SHP77 treated with DMSO at 0.1 percent for 48 hours (cell line): ENCODE results near the gene ASH1L.
"Not testable (repeated sequence)": the region's sequence is repeated elsewhere in the genome, so short reads cannot be mapped to it uniquely, and the experiment has no call there.

Experiments used
- DNase-seq: peaks from one replicate; lab custom pipeline; 2025; lab: John Stamatoyannopoulos, UW

ASH1L gene

DNA sequence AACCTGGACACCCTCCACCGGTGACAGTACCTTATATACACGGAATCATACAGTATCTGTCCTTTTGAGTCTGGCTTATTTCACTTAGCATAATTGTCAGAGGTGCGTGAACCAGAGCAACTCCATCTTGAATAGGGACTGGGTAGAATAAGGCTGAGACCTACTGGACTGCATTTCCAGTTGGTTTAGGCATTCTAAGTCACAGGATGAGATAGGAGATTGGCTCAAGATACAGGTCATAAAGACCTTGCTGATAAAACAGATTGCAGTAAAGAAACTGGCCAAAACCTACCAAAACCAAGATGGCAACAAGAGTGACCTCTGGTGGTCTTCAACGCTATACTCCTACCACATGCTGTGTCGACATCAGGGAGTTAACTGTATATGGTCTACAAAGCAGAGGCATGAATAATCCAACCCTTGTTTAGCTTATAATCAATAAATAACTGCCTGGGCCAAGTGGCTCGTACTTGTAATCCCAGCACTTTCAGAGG lies 255.3 kb downstream of the ASH1L start:
- DNase-seq: peak; percentile 52

DNA sequence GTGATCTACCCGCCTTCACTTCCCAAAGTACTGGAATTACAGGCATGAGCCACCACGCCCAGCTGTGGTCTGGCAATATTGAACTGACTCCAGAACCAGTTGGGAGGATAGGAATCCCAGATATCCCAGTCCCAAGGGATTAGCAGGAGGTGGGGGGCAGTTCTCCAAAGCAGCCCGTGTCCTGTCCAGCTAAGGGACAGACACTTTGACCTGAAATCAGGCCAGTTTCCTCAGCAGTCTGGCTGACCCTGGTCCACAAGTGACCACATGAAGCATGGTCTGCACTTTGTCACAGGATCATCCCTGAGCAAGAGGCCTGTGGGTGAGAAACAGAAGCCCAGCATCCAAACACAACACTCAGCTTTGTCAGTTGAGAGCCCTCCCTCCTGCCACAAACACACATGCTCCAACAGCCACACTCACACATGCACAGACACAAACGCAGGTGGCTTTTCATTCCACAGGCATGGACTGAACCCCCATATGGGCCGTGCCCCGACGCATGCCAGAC lies 256.7 kb downstream of the ASH1L start:
- no peak for DNase-seq

DNA sequence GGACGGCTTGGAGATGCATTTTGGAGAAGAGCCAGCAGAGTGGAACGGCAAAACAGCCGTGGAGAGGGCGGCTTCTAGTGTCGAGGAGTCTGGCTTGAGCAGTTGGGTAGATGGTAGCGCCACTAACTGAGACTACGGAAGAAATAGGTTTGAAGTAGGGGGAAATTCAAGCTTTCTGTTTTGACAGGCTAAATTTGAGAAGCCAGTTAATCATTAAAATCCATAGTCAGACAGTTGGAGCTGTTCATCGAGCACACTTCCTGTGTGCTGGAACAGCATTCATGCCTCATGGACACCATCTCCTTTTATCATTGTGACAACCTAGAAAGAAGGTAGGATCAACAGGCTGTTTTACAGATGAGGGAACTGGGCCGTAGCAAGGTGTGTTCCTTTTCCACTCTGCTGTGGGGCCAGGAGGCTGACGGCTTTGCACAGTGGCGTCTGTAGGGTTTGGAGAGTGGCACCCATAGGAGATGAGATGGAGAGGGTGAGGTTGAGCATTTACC lies 258.0 kb downstream of the ASH1L start:
- DNase-seq: no peak

DNA sequence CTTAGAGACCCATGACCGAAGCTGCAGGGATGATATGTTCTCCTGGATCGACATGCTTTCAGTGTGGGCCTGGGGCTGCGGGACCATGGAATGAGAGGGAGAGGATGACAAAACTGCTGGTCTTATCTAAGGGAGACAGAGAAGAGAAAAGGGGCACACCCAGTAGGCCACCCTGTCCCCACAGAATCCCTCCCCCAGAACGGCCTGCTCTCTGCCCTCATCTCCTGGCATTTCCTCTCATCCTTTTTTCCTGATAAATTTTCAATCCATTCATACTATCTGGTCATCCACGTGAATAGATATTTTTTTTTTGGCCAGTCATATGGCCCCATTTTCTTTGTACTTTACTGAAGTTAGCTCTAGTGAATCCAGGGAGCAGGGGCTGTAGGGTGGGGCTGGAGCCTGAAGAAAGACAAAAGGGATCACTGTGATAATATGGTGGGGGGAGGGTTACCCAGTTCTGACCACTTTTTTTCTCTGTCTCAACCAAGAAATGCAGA lies 261.2 kb downstream of the ASH1L start, which contains the start of gene PKLR:
TSS of gene PKLR (minus strand) at position 97 of the 500 bp plus-strand sequence. CDS start at position 54, 43 bp downstream.
- DNase-seq: no peak

DNA sequence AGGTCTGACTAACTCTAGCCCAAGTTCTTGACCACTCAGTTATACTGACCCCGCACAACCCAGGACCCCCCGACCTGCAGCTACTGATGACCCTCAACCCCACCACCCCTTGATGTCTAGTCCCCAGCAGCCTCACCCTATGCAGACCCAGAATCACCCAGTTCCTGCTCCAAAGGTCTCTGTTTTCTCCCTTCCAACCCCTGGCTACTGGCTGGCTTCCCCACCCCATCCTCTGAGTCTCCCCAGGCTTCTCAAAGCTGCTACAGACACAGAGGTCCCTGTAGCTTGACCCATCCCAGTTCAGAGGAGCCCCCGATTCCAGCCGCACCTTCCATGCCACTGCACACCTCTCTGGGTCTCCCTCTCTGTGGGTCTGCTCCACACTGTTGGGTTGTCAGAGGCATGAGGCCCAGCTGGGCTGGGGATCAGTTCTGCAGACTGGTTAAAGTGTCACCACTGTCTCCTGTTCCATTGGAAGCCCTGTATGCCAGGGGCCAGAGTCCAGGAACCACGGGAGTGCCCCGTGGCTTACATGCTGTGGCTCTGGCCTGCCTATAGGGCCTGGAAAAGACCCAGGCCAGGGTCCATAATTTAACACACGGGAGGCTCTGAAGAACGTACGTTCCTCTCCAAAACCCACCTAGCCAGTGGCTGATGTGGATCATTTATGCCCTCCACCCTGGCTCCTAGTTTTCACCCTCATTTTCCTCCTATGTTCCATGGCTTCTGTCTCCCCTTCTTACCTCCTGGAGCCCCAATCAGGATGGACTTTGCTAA lies 261.9 kb downstream of the ASH1L start:
- DNase-seq: no peak

DNA sequence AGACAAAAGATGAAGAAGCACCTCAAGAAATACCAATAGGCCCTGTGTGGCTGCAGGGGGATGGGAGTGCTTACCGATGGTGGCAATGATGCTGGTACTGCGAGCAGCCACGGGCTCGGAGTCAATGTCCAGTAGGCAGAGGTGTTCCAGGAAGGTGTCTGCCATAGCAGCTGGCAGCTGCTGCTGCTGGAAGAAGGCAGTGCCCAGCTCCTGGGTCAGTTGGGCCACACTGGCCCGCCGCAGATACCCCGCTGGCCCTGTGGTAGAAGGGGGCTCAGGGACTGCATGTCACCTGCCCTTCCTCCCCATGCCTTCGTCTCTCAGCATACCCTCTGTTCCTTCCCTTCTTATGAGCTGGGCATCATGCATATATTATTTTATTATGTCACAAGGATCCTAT lies 262.6 kb downstream of the ASH1L start:
- DNase-seq: no peak

DNA sequence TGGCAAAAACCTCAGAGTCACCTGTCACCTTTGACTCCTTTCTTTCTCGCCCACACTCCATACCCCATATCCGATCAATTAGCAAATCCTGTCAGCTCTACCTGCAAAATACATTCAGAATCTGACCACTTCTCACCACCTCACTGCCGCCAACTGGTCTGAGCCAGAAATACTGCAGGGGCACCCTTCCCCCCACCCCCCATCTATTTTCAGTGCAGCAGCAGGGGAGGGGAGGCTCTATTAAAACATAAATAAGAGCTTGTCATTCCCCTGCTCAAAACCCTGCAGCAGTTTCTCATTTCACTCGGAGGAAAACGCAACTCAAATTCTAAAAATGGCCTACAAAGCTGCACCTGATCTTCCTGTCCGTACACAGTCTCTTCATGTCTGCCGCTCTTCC lies 265.2 kb downstream of the ASH1L start:
- DNase-seq: no peak

DNA sequence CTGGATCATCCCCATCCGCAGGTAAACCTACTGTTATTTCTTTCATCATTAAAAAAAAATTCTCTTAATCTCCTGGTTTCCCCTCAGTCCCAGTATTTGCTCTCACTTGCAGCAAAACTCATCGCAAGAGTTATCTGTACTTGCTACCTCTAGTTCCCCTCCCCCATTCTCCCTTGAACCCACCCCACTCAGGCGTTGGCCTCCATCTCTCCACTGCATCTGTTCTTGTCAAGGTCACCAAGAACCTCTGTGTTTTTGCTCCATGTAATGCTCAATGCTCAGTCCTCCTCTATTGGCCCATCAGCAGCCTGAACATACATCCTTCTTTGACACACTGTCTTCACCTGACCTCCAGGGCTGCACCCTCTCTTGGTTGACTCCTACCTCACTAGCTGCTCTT lies 265.9 kb downstream of the ASH1L start:
- no peak for DNase-seq

DNA sequence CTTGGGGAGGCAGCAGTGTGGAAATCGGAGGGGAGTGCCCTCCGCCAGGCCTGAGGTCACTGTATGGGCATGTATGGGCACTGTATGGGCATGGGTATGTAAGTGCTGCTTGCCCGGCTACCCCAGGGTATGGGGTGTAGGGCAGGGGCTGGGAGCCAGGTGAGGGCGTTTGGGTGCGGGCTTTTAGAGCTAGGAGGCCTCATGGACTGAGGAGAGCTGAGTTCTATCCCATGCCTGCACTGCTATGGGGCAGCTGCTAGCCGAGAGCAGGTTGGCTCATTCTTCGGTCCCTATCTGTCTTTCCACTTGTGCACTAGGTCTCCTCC lies 266.7 kb downstream of the ASH1L start:
- DNase-seq: no peak

DNA sequence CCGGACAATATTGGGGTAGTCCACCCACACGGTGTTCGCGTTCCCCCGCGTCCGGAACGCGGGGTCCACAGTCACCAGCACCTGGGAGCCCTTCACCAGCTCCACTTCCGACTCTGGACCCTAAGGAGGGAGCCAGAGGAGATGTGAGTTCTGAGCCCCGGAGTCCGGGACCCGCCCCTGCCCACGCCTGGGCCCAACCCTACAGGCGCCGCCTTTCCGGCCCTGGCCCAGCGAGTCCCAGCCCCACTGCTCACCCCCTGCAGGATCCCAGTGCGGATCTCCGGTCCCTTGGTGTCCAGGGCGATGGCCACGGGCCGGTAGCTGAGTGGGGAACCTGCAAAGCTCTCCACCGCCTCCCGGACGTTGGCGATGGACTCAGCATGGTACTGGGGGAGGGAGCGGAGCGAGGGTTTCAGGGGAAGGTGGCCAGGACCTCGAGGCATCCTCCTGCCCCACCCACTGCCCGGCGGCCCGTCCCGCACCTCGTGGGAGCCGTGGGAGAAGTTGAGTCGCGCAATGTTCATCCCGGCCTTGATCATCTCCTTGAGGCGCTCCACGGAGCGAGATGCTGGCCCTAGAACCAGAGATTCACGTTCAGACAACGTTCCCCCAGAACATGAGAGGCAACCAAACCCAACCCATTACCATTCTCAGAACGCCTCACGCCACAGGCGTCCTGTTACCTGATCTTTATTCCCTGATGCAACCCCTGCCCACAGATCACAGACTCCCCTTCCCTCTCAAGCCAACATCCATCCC lies 267.2 kb downstream of the ASH1L start:
- no peak for DNase-seq

DNA sequence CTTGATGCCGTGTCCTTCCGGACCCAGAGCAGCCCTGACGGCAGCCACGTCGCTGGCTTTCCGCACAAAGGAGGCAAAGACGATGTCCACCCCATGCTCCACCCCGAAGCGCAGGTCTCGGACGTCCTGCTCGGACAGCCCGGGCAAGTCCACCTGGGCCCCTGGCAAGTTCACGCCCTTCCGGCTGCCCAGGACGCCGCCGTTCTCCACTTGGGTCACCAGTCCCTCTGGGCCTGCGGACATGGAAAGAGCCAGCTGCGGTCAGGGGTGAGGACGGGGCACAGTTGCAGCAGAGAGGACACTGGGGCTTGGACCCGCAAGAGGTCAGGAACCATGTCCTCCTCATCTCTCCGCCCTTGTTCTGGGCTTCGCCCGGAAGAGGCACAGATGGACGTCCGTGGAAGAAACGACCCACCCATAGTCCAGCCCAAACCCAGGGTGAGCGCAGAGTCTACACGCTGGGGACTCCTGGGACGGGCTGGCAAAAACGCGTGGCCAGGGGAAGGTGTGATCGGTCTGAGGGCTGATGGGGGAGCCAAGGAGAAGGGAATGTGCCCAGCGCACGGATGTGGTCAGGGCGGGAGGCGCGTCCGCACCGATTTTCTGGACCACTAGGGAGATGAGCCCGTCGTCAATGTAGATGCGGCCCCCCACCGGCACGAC lies 268.0 kb downstream of the ASH1L start:
- no peak for DNase-seq

DNA sequence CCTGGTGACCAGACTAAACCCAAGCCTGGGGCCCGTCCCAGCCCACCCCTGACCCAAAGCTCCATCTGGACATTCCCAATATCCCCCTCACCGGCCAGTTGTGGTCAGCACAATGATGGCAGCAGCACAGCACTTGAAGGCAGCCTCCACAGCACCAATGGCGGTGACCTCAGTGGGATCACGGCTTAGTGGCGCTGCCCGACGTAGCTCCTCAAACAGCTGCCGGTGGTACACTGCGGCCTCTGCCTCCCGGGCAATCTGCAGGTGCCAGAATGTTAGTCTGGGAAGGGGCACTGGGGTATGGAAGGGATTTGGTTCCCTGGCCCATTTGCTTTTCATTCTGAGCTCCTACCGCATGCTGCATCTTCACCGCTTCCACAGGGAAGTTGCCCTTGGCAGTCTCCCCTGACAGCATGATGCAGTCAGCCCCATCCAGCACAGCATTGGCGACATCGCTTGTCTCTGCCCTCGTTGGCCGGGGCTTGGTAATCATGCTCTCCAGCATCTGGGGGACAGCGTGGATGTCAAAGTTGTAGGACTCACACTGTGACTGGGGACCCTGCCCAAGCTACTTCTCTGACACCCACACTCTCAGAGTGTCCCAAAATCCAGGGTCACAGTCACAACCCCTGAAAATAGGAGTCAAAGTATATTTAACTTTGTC lies 269.4 kb downstream of the ASH1L start:
- no peak for DNase-seq

DNA sequence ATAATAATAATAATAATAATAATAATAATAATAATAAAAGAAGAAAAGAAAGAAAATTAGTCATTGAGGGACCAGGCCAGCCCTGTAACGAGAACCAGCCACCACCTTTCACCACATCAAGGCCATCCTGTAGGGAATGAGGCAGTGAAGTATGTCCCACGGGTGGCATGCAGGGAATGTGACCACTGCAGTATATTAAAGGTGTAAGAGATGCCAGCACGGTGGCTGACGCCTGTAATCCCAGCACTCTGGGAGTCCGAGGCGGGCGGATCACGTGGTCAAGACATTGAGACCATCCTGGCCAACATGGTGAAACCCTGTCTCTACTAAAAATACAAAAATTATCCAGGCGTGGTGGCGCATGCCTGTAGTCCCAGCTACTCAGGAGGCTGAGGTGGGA lies 271.6 kb downstream of the ASH1L start:
- not testable (repeated sequence) for DNase-seq

DNA sequence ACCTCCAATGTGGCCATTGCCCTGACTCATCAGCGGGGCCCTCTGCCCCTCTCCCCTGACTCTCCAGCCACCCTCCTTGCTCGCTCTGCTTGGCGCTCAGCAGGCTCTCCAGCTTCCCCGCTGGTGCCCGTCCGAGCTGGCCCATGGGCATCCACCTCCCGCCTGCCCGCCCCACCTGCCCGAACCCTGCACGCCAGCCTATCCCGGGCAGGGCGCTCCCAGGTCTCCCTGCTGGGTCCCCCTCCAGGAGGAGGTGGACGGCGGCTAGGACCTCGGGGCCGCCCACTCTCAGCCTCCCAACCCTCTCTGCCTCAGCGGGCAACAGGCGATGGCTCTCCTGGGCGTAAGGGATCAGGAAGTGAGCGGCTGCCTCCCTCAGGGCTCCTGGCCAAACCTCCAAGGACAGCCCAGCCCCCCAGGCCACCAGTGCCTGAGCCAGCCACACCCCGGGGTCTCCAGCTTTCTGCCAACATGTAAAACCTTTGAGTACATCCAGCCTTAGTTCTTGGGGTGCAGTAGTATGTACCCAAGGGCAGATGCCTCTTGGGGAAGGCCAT lies 274.5 kb downstream of the ASH1L start:
- DNase-seq: no peak

DNA sequence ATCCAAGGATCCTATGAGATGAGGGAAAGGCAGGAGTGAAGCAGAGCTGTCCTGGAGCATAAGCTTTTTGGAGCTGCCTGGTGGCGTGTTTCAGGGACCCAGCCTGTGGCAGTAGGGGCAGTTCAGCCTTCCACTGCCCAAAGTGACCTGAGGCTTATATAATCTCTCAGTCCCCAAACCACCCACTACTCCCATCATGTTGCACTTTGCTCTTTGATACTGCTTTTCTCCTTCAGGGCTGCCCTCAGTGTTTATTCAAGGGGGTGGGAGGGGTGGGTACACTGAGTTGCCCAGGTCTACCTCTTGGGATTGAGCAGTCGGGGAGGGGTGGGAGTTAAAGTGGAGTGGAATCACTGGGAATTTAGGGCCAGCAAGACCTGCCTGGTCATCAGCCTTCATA lies 276.1 kb downstream of the ASH1L start:
- no peak for DNase-seq

DNA sequence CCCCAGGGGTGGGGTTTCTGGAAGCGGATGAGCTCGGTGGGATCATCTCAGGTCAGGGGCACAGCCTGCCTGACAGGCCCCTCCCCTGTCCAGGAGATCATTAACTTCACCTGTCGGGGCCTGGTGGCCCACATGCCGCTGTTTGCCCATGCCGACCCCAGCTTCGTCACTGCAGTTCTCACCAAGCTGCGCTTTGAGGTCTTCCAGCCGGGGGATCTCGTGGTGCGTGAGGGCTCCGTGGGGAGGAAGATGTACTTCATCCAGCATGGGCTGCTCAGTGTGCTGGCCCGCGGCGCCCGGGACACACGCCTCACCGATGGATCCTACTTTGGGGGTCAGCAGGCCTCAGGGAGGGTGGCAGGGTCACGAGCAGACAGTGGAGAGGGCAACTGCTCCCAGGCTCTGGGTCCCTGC lies 277.0 kb downstream of the ASH1L start:
- DNase-seq: no peak
